HUES48 (cell line): ENCODE measurements around the gene CLTCL1.

ENCODE experiments used
- H3K27ac ChIP-seq: one replicate; pipeline ENCODE4 v1.7.0; 2013; ENCODE audit warnings: low read depth, low read length, inconsistent platforms
- H3K27me3 ChIP-seq: 2 replicates; pipeline ENCODE4 v1.6.1; 2013; ENCODE audit warnings: mild to moderate bottlenecking, low read length; ENCODE audit not compliant: control insufficient read depth, insufficient read depth
- H3K36me3 ChIP-seq: 2 replicates; pipeline ENCODE4 v1.6.1; 2013; ENCODE audit warnings: low read length; ENCODE audit not compliant: control insufficient read depth, insufficient read depth
- H3K4me1 ChIP-seq: 2 replicates; pipeline ENCODE4 v1.6.1; 2013; ENCODE audit warnings: mild to moderate bottlenecking, low read length; ENCODE audit not compliant: control insufficient read depth, insufficient read depth
- H3K4me3 ChIP-seq: 2 replicates; pipeline ENCODE4 v1.5.1; 2013; ENCODE audit warnings: mild to moderate bottlenecking, low read depth, low read length
- H3K9ac ChIP-seq: 2 replicates; pipeline ENCODE4 v1.6.1; 2013; ENCODE audit warnings: mild to moderate bottlenecking, low read depth, low read length, moderate library complexity
- H3K9me3 ChIP-seq: 2 replicates; pipeline ENCODE4 v1.6.1; 2013; ENCODE audit warnings: low read length; ENCODE audit not compliant: control insufficient read depth, insufficient read depth

CLTCL1 gene

GRCh38 chr22:19194766-19195536 is 96.6 kb downstream of the CLTCL1 start:
- Histone ChIP-seq H3K9me3 (no peaks in the 10 kb centered on the region), H3K36me3 (peaks cover 45% of the 10 kb centered on the region), H3K27ac (no peak overlapping the region), H3K9ac (no peak overlapping the region), H3K27me3 (no peaks in the 10 kb centered on the region), H3K4me3 (no peak overlapping the region), H3K4me1 (no peaks in the 10 kb centered on the region)

GRCh38 chr22:19193879-19194278 is 97.6 kb downstream of the CLTCL1 start:
- H3K9ac ChIP-seq = no peak overlapping the region
- peaks cover 38% of the 10 kb centered on the region for H3K36me3 ChIP-seq
- no peaks in the 10 kb centered on the region for H3K9me3 ChIP-seq
- H3K4me1 ChIP-seq = no peaks in the 10 kb centered on the region
- H3K27ac ChIP-seq = no peak overlapping the region
- no peak overlapping the region for H3K4me3 ChIP-seq
- H3K27me3 ChIP-seq = no peaks in the 10 kb centered on the region

- peaks cover 11% of the 10 kb centered on the region; the same call in 1 of the 2 replicates for H3K36me3 ChIP-seq
- H3K27ac ChIP-seq = no peak overlapping the region
- no peaks in the 10 kb centered on the region for H3K27me3 ChIP-seq
- no peaks in the 10 kb centered on the region for H3K4me1 ChIP-seq
- H3K9me3 ChIP-seq = no peaks in the 10 kb centered on the region
- no peak overlapping the region for H3K4me3 ChIP-seq
- no peak overlapping the region for H3K9ac ChIP-seq
Observed at GRCh38 chr22:19187716-19188563, 103.6 kb downstream of the CLTCL1 start.

GRCh38 chr22:19184276-19184997 is 107.1 kb downstream of the CLTCL1 start:
- peaks cover 9% of the 10 kb centered on the region; the same call in 1 of the 2 replicates for H3K36me3 ChIP-seq
- H3K27me3 ChIP-seq = no peaks in the 10 kb centered on the region
- no peak overlapping the region for H3K27ac ChIP-seq
- no peak overlapping the region for H3K4me3 ChIP-seq
- no peaks in the 10 kb centered on the region; the same call in 1 of the 2 replicates for H3K4me1 ChIP-seq
- no peaks in the 10 kb centered on the region for H3K9me3 ChIP-seq
- H3K9ac ChIP-seq = no peak overlapping the region

- H3K9me3 ChIP-seq = no peaks in the 10 kb centered on the region
- no peak overlapping the region for H3K9ac ChIP-seq
- H3K4me3 ChIP-seq = no peak overlapping the region
- H3K36me3 ChIP-seq = peaks cover 8% of the 10 kb centered on the region; the same call in 1 of the 2 replicates
- no peak overlapping the region for H3K27ac ChIP-seq
- H3K4me1 ChIP-seq = no peaks in the 10 kb centered on the region; the same call in 1 of the 2 replicates
- H3K27me3 ChIP-seq = no peaks in the 10 kb centered on the region
Observed at GRCh38 chr22:19183216-19183615, 108.3 kb downstream of the CLTCL1 start.

GRCh38 chr22:19182472-19183157 is 108.9 kb downstream of the CLTCL1 start:
- Histone ChIP-seq H3K9me3 (no peaks in the 10 kb centered on the region), H3K27me3 (no peaks in the 10 kb centered on the region)

GRCh38 chr22:19181786-19182471 is 109.6 kb downstream of the CLTCL1 start:
- H3K4me1 ChIP-seq = peaks cover under 1% of the 10 kb centered on the region
- no peaks in the 10 kb centered on the region for H3K27me3 ChIP-seq
- no peak overlapping the region for H3K9ac ChIP-seq
- H3K9me3 ChIP-seq = no peaks in the 10 kb centered on the region
- H3K36me3 ChIP-seq = peaks cover 5% of the 10 kb centered on the region
- no peak overlapping the region for H3K27ac ChIP-seq
- H3K4me3 ChIP-seq = no peak overlapping the region

More at GRCh38 chr22:19182472-19183157, 108.9 kb downstream of the CLTCL1 start:
- H3K27ac ChIP-seq = no peak overlapping the region
- no peak overlapping the region for H3K4me3 ChIP-seq
- H3K4me1 ChIP-seq = no peaks in the 10 kb centered on the region; the same call in 1 of the 2 replicates
- H3K9ac ChIP-seq = no peak overlapping the region
- H3K36me3 ChIP-seq = peaks cover 2% of the 10 kb centered on the region

GRCh38 chr22:19180740-19181410 is 110.6 kb downstream of the CLTCL1 start:
- Histone ChIP-seq H3K27me3 (no peaks in the 10 kb centered on the region), H3K4me1 (peaks cover 6% of the 10 kb centered on the region), H3K27ac (no peak overlapping the region), H3K9me3 (no peaks in the 10 kb centered on the region), H3K36me3 (peaks cover 14% of the 10 kb centered on the region), H3K4me3 (no peak overlapping the region), H3K9ac (no peak overlapping the region)

GRCh38 chr22:19180234-19180633 is 111.3 kb downstream of the CLTCL1 start:
- Histone ChIP-seq H3K4me3 (no peak overlapping the region), H3K27me3 (no peaks in the 10 kb centered on the region), H3K9ac (no peak overlapping the region), H3K27ac (no peak overlapping the region), H3K9me3 (no peaks in the 10 kb centered on the region), H3K4me1 (peaks cover 6% of the 10 kb centered on the region), H3K36me3 (peaks cover 17% of the 10 kb centered on the region)
